Testis (tissue), 3 donors: ENCODE results near the gene CWC25. TPM values are rescaled to one million over a fixed set of nuclear protein-coding genes. Genes with fewer than 3 reads are reported as not detected.

Experiments used
- DNase-seq: peaks from one replicate; pipeline ENCODE4 v3.0.0-alpha.2; 2019
- H3K27ac ChIP-seq, 2 donors: fragments of 200-600 bp; sonication (generic); one replicate each; pipeline ENCODE4 v1.5.1; 2019
- H3K27me3 ChIP-seq: fragments of 200-600 bp; sonication (generic); one replicate; pipeline ENCODE4 v1.5.1; 2019
- H3K36me3 ChIP-seq: fragments of 200-600 bp; sonication (generic); one replicate; pipeline ENCODE4 v1.5.1; 2017; ENCODE audit warnings: low read depth; ENCODE audit errors: missing control alignments
- H3K4me1 ChIP-seq: fragments of 200-600 bp; sonication (generic); one replicate; pipeline ENCODE4 v1.5.1; 2019
- H3K4me3 ChIP-seq, 2 donors: fragments of 200-600 bp; sonication (generic); one replicate each; pipeline ENCODE4 v1.5.1; 2017 to 2019
- H3K9me3 ChIP-seq: fragments of 200-600 bp; sonication (generic); one replicate; pipeline ENCODE4 v1.5.1; 2017
- POLR2A ChIP-seq: fragments of 450-650 bp; IDR thresholded peaks from one replicate; pipeline ENCODE4 v1.6.1; 2017; ENCODE audit warnings: antibody characterized with exemption, mild to moderate bottlenecking, moderate library complexity
- WGBS, 2 donors: methylation state at CpG; one replicate each; pipeline ENCODE4 v1.1.5; 2018; 5-methylcytosine and 5-hydroxymethylcytosine counted together
- intact Hi-C: fragments of 100-400 bp; cut with DNase I; formaldehyde crosslinking; loops from one replicate; pipeline ENCODE4 v1.15.1; 2023; ENCODE audit warnings: low total_unique reads
- polyA plus RNA-seq: library from polyadenylated mRNA; stranded (reverse); fragments of 350-450 nt; fragmentation: Illumina TruSeq; extraction: RNeasy Lipid Tissue Mini Kit (QIAGEN cat#74804); gene quantifications from one replicate; pipeline ENCODE4 v1.2.3, GENCODE V29; 2014; ENCODE audit warnings: low read depth, low replicate concordance; ENCODE audit not compliant: insufficient read depth
- total RNA-seq, 2 donors: library from RNA; depleted of rRNA; stranded (reverse); fragments of >200 nt; gene quantifications; one replicate each; pipeline ENCODE4 v1.2.3, GENCODE V29; 2016
- TF ChIP-seq, protein P1 (sequence below), 3 experiments: fragments of 450-650 bp in 2 of 3; fragments of 200-600 bp in 1 of 3; sonication (generic) in 1 of 3; IDR thresholded peaks; one replicate each; pipeline ENCODE4 v1.5.1; 2016 to 2019; ENCODE audit warnings: antibody characterized with exemption in 3 of 3, mild to moderate bottlenecking in 2 of 3, moderate library complexity in 1 of 3

The CWC25 gene
- total and polyA plus RNA-seq, 3 donors from 2014 or later, result 23.9 to 67.1 (median 41.9) TPM

DNA sequence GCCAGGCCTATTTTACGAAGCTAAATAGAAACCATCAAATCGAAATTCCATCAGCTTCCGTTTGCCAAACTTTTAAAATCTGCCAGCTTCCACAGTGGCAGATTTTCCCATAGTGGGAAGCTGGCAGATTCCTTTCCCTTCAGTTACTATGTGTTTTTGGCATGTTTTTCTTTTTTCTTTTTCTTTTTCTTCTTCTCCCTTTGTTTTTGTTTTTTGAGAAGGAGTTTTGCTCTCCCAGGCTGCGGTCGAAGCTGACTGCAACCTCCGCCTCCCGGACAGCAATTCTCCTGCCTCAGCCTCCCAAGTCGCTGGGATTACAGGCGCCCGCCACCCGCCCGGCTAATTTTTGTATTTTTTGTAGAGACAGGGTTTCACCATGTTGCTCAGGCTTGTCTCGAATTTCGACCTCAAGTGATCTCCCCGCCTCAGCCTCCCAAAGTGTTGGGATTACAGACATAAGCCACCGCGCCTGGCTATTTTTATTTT, 684 bp upstream of the CWC25 start:
- H3K9me3 ChIP-seq, result no peaks in the 10 kb centered on the region
- peak overlapping the region; percentile 98 for H3K27ac ChIP-seq
- TF ChIP-seq, protein P1, sequence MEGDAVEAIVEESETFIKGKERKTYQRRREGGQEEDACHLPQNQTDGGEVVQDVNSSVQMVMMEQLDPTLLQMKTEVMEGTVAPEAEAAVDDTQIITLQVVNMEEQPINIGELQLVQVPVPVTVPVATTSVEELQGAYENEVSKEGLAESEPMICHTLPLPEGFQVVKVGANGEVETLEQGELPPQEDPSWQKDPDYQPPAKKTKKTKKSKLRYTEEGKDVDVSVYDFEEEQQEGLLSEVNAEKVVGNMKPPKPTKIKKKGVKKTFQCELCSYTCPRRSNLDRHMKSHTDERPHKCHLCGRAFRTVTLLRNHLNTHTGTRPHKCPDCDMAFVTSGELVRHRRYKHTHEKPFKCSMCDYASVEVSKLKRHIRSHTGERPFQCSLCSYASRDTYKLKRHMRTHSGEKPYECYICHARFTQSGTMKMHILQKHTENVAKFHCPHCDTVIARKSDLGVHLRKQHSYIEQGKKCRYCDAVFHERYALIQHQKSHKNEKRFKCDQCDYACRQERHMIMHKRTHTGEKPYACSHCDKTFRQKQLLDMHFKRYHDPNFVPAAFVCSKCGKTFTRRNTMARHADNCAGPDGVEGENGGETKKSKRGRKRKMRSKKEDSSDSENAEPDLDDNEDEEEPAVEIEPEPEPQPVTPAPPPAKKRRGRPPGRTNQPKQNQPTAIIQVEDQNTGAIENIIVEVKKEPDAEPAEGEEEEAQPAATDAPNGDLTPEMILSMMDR (IDR thresholded peaks at IDR 0.05), result no peak
- no peak for TF ChIP-seq POLR2A
- H3K4me3 ChIP-seq, result peak overlapping the region; percentile 72 to 92
- no peak for DNase-seq
- intact Hi-C loops, result no loop called here
- H3K4me1 ChIP-seq, result peaks cover 11% of the 10 kb centered on the region
- no peaks in the 10 kb centered on the region for H3K36me3 ChIP-seq
- WGBS, 2 donors, result 53 to 70% methylated on average over 17 of the region's 17 CpGs
- no peaks in the 10 kb centered on the region for H3K27me3 ChIP-seq

DNA sequence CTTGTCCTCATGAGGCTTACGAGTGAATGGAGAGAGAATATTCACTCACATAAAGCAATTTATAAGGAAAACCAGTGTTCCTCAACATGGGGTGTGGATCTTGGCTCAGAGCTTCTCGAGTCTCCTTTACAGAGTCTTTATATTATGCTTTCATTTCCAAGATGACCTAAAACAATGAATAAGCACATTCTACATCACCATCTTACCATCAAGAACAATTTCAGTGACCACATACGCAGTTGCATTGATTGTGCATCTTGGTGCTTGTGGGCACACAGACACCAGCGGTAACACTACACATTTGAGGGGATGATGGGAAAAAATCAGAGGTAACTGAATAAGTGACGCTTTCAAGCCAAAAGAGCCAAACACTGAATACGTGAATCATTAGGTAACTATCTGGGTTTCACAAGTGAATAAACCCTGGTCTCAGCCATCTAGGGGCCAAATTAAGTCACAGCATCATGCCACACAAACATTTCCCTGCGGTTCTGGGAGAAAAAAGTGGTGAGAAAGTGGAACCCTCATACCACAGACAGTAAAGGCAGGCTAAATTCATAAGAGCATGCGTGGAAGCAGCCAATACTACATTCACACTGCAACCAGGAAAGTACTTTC, 9.4 kb downstream of the CWC25 start:
- Histone ChIP-seq H3K4me1 (no peaks in the 10 kb centered on the region), H3K27ac (no peak overlapping the region), H3K4me3 (no peak overlapping the region), H3K36me3 (no peaks in the 10 kb centered on the region), H3K9me3 (no peaks in the 10 kb centered on the region), H3K27me3 (no peaks in the 10 kb centered on the region)
- WGBS, 2 donors, result 82 to 88% methylated on average over 8 of the region's 8 CpGs
- intact Hi-C loops, result no loop called here
- DNase-seq, result no peak
- TF ChIP-seq, protein P1 (IDR thresholded peaks at IDR 0.05), result no peak
- TF ChIP-seq POLR2A, result no peak

DNA sequence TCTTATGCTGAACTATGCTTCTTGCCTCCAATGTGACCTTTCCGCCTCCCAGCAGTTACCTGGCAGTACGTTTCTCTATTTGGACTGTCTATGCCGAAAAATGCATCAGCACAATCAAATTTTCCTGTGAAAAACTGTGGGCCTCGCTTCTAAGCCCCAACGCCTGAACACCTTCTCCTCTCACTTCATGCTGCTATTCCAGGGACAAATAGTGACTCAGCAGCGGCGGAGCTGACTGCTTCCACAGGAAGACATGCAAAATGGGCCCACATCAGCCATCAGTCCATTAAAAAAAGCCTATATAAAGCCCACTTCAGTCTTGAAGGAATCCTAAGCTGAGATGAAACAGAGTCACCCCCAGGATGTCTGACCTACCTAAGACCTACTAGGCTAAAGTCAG, 15.3 kb downstream of the CWC25 start:
- H3K27me3 ChIP-seq, result no peaks in the 10 kb centered on the region
- no peaks in the 10 kb centered on the region for H3K36me3 ChIP-seq
- no peak for DNase-seq
- no peaks in the 10 kb centered on the region for H3K9me3 ChIP-seq
- H3K4me3 ChIP-seq, result no peak overlapping the region
- TF ChIP-seq, protein P1 (IDR thresholded peaks at IDR 0.05), result no peak
- TF ChIP-seq POLR2A, result no peak
- intact Hi-C loops, result no loop called here
- H3K4me1 ChIP-seq, result no peaks in the 10 kb centered on the region
- WGBS, 2 donors, result 90 to 96% methylated on average over 7 of the region's 7 CpGs
- no peak overlapping the region for H3K27ac ChIP-seq

- peak overlapping the region; percentile 78 to 92 for H3K4me3 ChIP-seq
- peaks cover 21% of the 10 kb centered on the region for H3K4me1 ChIP-seq
- peak overlapping the region in 1 of 2 donors; percentile 100 for H3K27ac ChIP-seq
- 10 to 14% methylated on average over 14 of the region's 14 CpGs for WGBS, 2 donors
- intact Hi-C loops, result no loop called here
- no peak for DNase-seq
- H3K9me3 ChIP-seq, result no peaks in the 10 kb centered on the region
- TF ChIP-seq POLR2A, result no peak
- TF ChIP-seq, protein P1 (IDR thresholded peaks at IDR 0.05), result no peak
- no peaks in the 10 kb centered on the region for H3K36me3 ChIP-seq
- H3K27me3 ChIP-seq, result no peaks in the 10 kb centered on the region
These were observed 24.8 kb downstream of the CWC25 start for GRCh38 chr17:38800237-38800760.
